T-helper 2 cell treated with Interferon-gamma antibody and Interleukin-4, amounts not matched to agents 100 ng/mL and 5 ng/mL, for 36 hours (primary cell): Measurements from ENCODE around the gene PLGRKT. TPM values are rescaled to one million over a fixed set of nuclear protein-coding genes. Genes with fewer than 3 reads are reported as not detected.
"Not testable (repeated sequence)": the region's sequence is repeated elsewhere in the genome, so short reads cannot be mapped to it uniquely, and the experiment has no call there.

Experiments used
- intact Hi-C: fragments of 100-400 bp; cut with micrococcal nuclease; formaldehyde crosslinking; loops from one replicate; pipeline ENCODE4 v1.15.1; 2023
- total RNA-seq: library from RNA; stranded (reverse); gene quantifications from 2 replicates; pipeline ENCODE4 v1.2.3, GENCODE V29; 2022

The PLGRKT gene, protein sequence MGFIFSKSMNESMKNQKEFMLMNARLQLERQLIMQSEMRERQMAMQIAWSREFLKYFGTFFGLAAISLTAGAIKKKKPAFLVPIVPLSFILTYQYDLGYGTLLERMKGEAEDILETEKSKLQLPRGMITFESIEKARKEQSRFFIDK
- total RNA-seq, result 26.4 and 27.9 TPM in 2 replicates

DNA sequence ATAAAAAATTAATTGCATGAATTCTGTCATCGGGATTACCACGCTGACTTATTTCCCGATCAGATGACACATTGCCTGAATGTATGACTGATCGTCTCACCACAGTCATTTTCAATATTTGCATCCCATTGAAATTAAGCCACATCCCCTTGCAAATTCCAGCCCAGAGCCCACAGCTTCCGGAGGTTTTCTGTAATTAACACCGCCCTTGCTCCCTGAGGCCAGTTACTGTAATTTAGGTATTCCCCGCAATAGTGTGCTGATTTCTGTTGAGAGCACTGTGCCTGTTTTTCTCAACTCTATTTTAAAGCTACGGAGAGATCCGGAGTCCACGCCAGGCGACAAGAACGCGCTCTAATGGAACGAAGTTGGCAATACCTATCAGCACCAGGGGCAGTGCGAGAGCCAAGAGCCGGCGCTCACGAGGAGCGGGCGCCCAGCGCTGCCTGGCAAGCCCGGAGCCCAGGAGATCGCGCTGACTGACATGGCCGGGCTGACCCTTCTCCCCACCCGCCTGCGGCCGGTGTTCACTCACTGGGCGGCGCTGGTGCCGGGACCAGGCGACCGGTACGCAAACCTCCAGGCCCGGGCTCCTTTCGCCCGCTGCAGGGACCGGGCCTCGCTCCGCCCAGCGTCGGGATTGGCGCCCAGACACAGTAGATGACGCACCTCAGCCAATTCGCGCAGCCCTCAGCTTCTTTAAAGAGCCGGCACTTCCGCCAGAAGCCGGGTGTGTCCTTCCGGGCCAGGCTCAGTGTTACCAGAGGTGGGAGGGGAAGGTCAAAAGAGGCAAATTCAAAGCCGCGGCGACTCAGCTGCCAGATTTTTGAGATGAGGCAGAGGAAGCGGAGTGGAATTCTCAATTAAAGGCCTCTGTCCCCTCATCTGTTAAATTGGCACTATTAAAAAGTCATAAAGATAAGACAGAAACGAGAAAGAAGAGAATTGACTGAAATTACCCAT, at the start of gene PLGRKT:
TSS of gene PLGRKT (minus strand) at position 672 of the 963 bp plus-strand sequence. CDS start 5,948 bp downstream, outside the sequence.
- intact Hi-C loops, result loop anchor here (1.0 to 5.0 kb wide), 10 partner anchors 13 to 975 kb away; partner anchors contain the start of genes AK3, CD274, JAK2 and RCL1

DNA sequence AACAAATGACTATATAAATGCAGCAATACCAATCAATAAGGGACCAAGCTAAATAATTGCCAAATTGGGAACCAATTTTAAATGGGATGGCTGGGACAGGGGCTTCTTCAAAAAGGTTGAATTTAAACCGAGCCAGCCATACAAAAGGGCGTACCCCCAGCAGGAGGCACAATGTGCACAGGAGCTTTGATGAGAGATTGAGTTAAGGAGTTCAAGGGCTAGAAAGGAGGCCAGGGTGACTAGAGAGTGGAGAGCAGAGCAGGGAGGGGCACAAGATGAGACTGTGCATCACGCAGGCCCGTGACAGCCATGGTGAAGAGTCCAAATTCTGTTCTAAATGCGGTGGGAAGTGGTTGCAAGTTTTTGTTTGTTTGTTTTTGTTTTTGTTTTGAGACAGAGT, 49.3 kb upstream of the PLGRKT start:
- intact Hi-C loops, result no loop called here

DNA sequence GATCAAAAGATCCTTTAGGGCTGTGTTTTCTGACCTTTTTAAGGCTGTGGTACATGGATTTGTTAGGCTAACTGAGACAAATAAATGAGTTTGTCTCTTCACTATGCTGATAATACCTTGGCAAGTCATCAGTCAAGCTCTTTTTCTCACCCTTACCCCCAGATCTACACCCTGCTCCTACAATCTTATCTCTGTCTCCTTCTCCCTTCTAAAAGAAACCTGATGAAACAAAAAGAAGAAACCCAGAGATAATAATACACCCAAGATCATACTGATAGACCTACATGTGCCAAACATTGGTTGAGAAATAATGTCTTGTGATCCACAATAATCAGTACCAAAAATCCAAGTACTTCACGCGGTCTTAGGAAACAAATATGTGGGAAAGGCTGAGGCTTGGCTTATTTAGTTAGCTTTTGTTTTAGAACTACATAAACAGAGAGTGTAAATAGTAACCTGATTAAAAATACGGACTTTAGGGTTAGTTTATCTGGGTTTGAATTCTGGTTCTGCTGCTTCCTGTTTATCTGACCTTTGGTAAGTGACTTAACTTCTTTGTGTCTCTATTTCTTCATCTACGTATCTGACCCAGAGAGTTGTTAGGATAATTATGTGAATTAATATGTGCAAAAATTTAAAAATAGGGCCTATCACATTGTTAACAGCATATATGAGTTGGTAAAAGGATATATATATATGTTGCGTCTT, 47.8 kb upstream of the PLGRKT start:
- intact Hi-C loops, result no loop called here

DNA sequence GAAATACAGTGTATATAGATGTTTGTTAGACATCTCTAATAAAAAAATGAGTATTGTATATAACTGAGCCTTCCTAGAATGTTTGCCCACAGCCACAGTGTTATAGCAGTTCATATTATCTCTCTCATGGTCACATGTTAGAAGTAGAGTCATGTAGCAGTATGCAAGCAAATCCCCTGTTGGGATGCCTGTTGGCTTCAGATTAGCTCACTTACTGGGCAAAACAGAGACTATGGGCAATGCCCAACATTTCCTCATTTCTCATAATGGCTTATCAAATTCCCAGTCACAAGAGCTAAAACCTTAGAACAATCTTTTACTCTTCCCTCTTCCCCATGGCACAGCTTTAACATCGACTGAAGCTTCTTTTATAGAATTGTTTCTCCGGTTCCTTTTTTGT, 45.6 kb upstream of the PLGRKT start:
- intact Hi-C loops, result no loop called here

DNA sequence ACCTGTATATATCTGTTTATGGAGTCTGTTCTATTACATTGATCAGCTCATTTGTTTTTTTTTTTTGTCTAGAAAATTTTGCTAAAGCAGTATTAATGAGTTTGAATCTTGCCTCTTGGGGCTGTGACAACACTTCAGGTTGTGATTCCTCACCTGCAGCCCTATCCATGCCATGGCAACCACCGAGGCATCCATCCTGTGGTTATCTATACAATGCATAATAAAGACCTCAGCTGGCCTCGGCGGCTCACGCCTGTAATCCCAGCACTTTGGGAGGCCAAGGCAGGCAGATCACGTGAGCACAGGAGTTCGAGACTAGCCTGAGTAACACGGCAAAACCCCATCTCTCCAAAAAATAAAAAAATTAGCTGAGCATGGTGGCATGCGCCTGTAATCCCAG, 44.5 kb upstream of the PLGRKT start:
- intact Hi-C loops, result no loop called here

DNA sequence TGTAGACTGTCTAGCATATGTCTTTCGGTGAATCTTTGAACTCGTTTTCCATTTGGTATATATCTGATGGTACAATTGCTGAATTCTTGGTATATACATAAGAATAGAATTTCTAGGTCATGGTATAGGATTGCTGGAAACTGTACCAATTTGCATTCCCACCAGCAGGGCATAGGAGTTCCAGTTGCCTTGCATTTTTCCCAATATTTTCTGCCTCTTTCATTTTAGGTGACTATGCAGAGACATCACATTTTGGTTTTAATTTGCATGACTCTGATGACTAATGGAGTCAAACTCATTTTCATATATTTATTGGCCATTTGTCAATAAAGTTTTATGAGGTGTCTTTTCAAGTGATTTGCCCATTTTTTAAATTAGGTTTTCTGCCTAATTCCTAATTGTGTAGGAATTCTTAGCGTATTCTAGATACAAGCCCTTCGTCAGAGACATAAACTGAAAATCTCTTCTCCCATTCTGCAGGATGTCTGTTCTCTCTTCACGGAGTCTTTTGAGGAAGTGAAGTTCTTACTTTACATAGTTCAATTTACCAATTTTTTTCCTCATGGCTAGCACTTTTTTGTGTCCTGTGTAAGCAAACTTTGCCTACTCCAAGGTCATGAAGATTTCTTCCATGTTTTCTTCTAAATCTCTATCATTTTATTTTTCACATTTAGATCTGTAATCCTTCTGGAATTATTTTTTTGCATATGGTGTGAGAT, 43.8 kb upstream of the PLGRKT start:
- intact Hi-C loops, result no loop called here

DNA sequence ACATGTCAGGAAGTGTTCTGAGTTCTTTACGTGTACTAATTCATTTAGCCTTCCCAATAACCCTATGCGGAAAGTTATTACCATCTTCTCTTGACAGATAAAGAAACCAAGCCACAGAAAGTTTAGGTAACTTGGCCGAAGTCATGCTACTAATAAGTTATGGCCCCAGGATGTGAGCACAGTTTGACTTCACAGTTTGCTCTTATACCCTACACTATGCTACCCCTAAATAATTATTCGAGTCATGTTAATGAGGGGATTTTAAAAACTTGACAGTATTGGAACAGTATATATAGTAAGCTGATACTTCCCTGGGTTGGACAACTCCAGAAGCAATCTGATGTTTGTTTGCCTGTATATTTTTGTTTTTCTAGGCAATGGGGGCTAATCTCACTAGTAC, 43.2 kb upstream of the PLGRKT start:
- intact Hi-C loops, result no loop called here

DNA sequence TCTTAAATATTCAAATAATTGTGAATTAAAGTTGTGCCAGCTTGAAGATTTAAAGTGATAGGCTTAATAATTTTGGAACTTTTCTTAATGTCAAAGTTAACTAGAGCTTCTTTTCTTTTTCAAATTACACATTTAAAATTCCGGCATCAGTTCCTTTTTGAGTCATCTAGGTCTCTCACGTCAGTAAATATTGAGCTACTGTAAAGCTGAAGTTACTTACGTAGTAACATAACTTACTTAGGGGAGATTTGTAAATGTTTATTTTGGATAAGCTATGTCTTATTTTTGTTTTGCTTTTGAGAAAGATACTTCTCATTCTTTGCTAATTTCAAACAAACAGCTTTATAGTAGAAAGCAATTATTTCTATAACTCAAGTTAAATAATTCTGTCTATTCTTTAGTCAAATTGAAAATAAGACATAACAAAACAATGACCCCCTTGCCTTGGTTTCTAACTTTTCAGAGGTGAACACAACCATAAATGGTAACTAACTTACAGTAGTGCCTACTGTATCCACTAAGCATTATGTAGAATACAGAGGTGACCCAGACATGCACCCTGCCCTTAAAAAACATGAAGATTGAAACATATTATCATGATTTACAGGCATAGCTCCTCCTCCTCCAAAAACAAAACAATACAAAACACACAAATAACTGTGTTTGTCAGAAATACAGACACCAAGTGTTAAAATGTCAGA, 42.4 kb upstream of the PLGRKT start:
- intact Hi-C loops, result no loop called here

DNA sequence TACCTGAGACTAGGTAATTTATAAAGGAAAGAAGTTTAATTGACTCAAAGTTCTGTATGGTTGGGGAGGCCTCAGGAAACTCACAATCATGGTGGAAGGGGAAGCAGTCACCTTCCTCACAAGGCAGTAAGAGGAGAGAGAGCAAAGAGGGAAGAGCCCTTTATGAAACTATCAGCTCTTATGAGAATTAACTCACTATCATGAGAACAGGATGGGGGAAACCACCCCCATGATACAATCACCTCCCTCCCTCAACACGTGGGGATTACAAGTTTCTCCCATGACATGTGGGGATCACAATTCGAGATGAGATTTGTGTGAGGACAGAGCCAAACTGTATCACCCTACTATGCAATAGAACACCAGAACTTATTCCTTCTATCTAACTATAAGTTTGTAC, 40.5 kb upstream of the PLGRKT start:
- intact Hi-C loops, result no loop called here

DNA sequence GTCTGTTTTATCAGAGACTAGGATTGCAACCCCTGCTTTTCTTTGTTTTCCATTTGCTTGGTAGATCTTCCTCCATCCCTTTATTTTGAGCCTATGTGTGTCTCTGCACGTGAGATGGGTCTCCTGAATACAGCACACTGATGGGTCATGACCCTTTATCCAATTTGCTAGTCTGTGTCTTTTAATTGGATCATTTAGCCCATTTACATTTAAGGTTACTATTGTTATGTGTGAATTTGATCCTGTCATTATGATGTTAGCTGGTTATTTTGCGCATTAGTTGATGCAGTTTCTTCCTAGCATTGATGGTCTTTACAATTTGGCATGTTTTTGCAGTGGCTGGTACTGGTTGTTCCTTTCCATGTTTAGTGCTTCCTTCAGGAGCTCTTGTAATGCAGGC, 37.9 kb upstream of the PLGRKT start:
- intact Hi-C loops, result not testable (repeated sequence)

DNA sequence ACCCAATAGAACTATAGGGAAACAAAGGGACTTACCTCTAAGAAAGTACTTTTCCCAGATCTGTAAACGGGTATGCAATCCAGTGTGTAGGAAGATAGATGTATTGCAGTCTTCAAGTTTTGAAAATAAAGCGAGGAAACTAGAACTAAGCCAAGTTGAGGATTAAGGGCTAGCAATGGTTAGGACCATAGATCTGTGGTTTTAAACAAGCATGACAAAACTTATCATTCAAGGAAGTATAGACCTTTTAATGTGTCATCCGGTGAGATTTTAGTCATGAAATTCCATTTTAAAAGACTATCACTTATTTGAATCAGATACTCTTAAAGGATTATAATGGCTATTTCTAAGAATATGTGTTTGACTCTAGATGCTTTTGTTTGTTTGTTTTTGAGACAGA, 33.1 kb upstream of the PLGRKT start:
- intact Hi-C loops, result no loop called here

DNA sequence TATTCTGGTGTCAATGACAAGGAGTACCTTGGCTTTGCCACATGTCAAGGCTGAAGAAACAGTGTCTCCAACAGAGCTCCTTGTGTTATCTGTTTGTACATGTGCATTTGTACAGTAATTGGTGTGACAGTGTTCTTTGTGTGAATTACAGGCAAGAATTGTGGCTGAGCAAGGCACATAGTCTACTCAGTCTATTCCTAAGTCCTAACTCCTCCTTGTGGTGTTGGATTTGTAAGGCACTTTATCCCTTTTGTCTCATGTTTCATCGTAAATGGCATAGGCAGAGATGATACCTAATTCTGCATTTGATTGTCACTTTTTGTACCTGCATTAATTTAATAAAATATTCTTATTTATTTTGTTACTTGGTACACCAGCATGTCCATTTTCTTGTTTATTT, 32.4 kb upstream of the PLGRKT start:
- intact Hi-C loops, result no loop called here

DNA sequence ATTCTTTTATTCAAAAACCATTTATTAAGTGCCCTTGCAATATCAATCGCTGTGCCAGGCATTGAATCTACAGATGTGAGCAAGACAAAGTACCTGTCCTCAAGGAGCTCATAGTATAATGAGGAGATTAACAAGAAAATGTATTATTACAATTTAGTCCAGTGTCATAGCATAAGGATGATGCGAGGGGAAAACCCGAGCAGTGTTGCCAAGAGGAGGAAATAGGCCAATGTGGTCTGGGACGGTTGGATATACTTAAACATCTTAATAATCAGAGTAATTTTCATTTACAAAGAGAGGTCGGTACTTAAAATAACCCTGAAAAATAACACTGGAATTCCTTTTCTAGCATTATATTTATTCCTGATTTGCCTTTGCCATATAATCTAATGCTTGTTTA, 31.1 kb upstream of the PLGRKT start:
- intact Hi-C loops, result no loop called here

DNA sequence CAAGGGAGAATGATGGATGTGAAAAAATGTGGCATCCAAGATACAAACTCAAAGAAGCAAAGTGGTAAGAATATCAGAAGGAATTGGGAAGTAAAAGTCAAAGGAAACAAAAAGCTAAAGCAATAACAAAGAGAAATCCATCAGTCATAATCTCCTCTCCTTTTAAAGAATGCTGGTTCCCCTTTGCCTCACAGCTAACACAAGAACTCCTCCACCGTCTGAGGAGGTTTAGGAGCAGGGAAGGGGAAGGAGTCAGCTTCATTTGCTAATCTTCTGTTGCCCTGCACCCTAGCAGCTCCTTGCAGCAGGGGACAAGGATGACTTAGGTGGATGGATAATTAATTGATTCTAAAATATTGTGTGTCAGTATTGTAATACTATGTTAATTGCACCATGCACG, 29.0 kb upstream of the PLGRKT start:
- intact Hi-C loops, result no loop called here

DNA sequence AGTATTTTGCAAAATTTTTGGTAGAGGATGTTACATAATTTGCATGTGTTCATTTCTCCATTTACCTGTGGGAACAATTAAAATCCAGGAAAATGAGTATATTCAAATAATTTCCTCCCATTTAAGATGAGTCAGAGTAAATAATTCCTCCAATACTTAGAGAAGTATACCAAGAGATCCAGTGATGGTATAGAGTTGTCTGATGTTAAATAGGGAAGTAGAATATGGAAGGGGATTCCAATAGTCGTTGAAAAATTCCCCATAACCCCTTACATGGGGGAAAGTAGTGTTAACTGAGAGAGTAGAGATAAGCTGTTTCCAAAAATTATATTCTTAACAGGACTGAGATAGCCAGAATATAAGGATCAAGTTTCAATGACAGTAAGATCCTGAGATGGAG, 28.3 kb upstream of the PLGRKT start:
- intact Hi-C loops, result no loop called here

DNA sequence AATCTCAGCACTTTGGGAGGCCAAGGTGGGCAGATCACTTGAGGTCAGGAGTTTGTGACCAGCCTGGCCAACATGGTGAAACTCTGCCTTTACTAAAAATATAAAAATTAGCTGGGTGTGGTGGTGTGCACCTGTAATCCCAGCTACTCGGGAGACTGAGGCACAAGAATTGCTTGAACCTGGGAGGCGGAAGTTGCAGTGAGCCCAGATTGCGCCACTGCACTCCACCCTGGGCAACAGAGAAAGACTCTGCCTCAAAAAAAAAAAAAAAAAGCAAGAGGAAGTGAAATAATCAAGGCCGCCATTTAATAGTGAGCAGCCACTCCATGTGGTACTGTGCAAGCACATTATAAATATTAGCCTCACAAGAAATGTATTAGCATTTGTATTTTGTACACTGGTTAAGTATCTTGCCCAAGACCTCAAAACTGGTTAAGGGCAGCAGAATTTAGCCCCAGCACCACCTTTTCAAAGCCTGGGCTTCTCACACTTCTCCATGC, 27.2 kb upstream of the PLGRKT start:
- intact Hi-C loops, result not testable (repeated sequence)

DNA sequence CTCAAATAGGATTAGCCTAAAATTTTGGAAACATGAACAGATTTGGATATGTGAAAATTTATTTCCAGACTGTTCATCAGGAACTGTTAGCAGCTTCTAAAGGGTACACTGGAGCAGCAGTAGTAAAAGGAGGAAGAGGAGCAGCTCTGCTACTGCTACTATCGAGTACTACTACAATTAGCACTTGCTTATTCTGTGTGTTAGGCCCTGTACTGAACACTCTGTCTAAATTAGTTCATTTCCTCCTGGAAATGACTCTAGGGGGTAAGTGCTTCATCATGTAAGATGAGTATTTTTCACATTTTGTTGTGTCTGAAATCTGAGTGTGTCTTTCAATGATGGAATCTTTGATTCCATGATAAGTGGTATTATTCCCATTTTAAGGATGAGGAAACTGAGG, 22.4 kb upstream of the PLGRKT start:
- intact Hi-C loops, result no loop called here

DNA sequence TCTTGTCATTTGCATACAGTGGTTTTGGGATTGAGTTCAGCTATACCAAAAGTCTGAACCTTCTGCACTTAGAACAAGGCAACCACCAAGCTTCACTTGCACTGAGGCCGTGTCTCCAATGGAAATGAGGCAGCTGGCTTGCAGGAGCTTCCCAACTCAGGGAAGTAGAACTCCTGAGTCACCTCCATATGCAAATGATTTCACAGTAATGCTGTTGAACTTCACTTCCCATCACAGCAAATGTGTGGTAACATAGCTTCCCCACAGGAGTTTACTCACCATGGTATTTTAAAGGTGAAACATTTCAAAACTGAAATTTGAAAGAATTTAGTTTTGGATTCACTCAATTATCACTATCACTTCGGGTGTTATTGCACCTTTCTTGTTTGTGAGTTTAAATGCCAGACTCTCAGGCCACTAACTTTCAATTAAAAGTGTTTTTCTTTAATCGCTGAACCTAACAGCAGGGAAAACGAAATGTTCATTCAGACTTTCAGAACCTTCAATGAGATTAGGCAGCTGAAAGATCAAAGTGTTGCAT, 21.6 kb upstream of the PLGRKT start:
- intact Hi-C loops, result no loop called here

DNA sequence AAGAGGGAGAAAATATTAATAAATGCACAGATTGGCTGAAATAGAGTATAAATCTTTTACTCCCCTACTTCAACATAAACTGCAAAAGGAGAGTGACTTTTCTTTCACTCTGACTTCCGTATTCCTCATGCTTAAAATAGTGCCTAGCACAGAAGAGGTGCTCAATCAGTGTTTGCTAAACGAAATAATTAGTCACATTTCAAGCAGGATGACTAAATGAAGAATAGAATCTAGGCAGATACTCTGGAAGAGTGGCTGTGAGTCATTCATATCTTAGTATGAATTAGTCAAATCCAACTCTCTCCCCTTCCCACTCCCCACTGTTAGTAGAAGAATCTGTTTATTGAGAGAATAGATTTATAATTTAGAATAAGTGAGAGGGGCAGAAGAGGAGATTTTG, 17.5 kb upstream of the PLGRKT start:
- intact Hi-C loops, result no loop called here

DNA sequence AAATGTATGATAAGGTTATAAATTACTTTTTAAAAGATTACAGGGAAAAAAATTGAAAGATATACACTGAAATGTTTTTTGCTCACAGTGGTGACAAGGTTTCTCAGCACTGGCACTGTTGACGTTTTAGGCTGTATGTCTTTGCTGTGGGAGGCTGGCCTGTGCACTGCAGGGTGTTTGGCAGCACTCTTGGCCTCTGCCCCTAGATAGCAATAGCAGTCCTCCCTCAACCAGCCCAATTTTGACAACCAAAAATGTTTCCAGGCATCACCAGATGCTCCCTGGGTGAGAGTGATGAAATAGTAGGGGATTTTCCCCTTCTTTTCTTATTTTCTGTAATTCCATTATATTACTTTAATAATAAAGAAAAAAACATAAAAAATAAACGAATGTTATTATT, 15.9 kb upstream of the PLGRKT start:
- intact Hi-C loops, result loop anchor here (5.0 kb wide), 4 partner anchors 389 to 1926 kb away; partner anchors contain the start of genes RFX3 and UHRF2
